ENCODE measurements around the gene DKKL1.

DNA sequence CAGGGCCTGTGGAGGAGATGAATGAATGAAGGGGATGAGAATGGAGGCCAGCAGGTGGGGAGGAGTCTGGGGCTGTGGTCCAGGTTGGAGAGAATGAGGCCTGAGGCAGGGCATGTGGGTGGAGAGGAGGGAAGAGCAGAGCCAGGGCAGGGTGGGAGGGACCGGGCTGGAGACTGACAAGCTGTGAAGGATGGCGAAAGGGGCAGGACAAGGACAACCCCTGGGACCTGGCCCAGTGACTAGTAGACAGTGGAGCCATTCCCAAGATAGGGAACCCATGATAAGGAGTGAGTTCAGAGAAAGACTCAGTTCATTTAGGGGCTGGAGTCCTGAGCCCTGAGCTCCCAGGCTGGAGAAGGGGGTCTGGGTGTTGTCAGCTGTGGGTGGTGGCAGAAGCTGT, 56.5 kb downstream of the DKKL1 start:
- no peak for TF ChIP-seq POLR2AphosphoS5 (IDR thresholded peaks at IDR 0.05; ENCODE audit: borderline replicate concordance, low read depth, low read length)
- TF ChIP-seq EZH2 (IDR thresholded peaks at IDR 0.05) = no peak
